Lower lobe of right lung (tissue), 2 donors: ENCODE data around the gene ZMYM4. TPM values are rescaled to one million over a fixed set of nuclear protein-coding genes. Genes with fewer than 3 reads are reported as not detected.

Experiments
- ATAC-seq, 2 donors: fragments of 200-7000 bp; cut with Tn5 transposase; one replicate each; pipeline ENCODE4 v1.9.1; 2020 to 2022; ENCODE audit warnings: mild to moderate bottlenecking in 2 of 2, moderate library complexity in 2 of 2
- DNase-seq: peaks from one replicate; pipeline ENCODE4 v3.0.0-alpha.2; 2020
- H3K27ac ChIP-seq: fragments of 200-600 bp; one replicate; pipeline ENCODE4 v1.8.0; 2022
- H3K27me3 ChIP-seq: fragments of 200-600 bp; one replicate; pipeline ENCODE4 v1.8.0; 2022; ENCODE audit warnings: low read depth
- H3K36me3 ChIP-seq: fragments of 200-600 bp; one replicate; pipeline ENCODE4 v1.8.0; 2022; ENCODE audit warnings: mild to moderate bottlenecking
- H3K4me1 ChIP-seq: fragments of 200-600 bp; one replicate; pipeline ENCODE4 v1.8.0; 2022
- H3K4me3 ChIP-seq: fragments of 200-600 bp; one replicate; pipeline ENCODE4 v1.8.0; 2022; ENCODE audit warnings: mild to moderate bottlenecking
- H3K9me3 ChIP-seq: fragments of 200-600 bp; one replicate; pipeline ENCODE4 v1.8.0; 2022
- CTCF ChIP-seq: fragments of 200-600 bp; IDR thresholded peaks from one replicate; pipeline ENCODE4 v1.8.0; 2022; ENCODE audit warnings: antibody characterized with exemption, mild to moderate bottlenecking
- intact Hi-C: fragments of 100-400 bp; cut with DNase I; formaldehyde crosslinking; loops from one replicate; pipeline ENCODE4 v1.11.0; 2022
- total RNA-seq: library from RNA; stranded (reverse); fragmentation: NEBNext Ultra II Directional; extraction: Animal tissue kit (Norgen Biotek cat#: 25700); gene quantifications from one replicate; pipeline ENCODE4 v1.2.1, GENCODE V29; 2021
- donor health status: DM: no; HTN: yes; CAD: no; lungs with severe emphysema.

The ZMYM4 gene
- total RNA-seq, 1 donor from 2014 or later = 48.4 TPM

GRCh38 chr1:35255276-35255675 is 13.2 kb upstream of the ZMYM4 start:
- Histone ChIP-seq H3K9me3 (no peaks in the 10 kb centered on the region), H3K4me3 (no peak overlapping the region), H3K36me3 (no peaks in the 10 kb centered on the region), H3K27me3 (no peaks in the 10 kb centered on the region), H3K4me1 (no peaks in the 10 kb centered on the region), H3K27ac (no peak overlapping the region)
- DNase-seq (no peak), ATAC-seq (no peak)
- TF ChIP-seq CTCF = no peak
- intact Hi-C loops = no loop called here

- DNase-seq (no peak), ATAC-seq (no peak)
- H3K4me1 ChIP-seq = peaks cover under 1% of the 10 kb centered on the region
- intact Hi-C loops = no loop called here
- H3K27ac ChIP-seq = no peak overlapping the region
- no peak overlapping the region for H3K4me3 ChIP-seq
- no peaks in the 10 kb centered on the region for H3K36me3 ChIP-seq
- no peaks in the 10 kb centered on the region for H3K27me3 ChIP-seq
- H3K9me3 ChIP-seq = no peaks in the 10 kb centered on the region
- no peak for TF ChIP-seq CTCF
Measured at GRCh38 chr1:35259561-35259960, 8.9 kb upstream of the ZMYM4 start.

GRCh38 chr1:35261412-35262120 is 6.9 kb upstream of the ZMYM4 start:
- Histone ChIP-seq H3K27me3 (no peaks in the 10 kb centered on the region), H3K4me1 (peaks cover 11% of the 10 kb centered on the region), H3K9me3 (no peaks in the 10 kb centered on the region), H3K27ac (no peak overlapping the region), H3K36me3 (no peaks in the 10 kb centered on the region), H3K4me3 (no peak overlapping the region)
- no peak for TF ChIP-seq CTCF
- intact Hi-C loops = no loop called here
- ATAC-seq (no peak), DNase-seq (no peak)

GRCh38 chr1:35264035-35264434 is 4.5 kb upstream of the ZMYM4 start:
- TF ChIP-seq CTCF = no peak
- Histone ChIP-seq H3K27me3 (no peaks in the 10 kb centered on the region), H3K4me1 (peaks cover 11% of the 10 kb centered on the region), H3K36me3 (no peaks in the 10 kb centered on the region), H3K27ac (no peak overlapping the region), H3K9me3 (no peaks in the 10 kb centered on the region), H3K4me3 (no peak overlapping the region)
- no peak for ATAC-seq
- DNase-seq = no peak
- intact Hi-C loops = no loop called here

GRCh38 chr1:35264871-35265270 is 3.6 kb upstream of the ZMYM4 start:
- H3K4me3 ChIP-seq = no peak overlapping the region
- no peaks in the 10 kb centered on the region for H3K27me3 ChIP-seq
- no peak for TF ChIP-seq CTCF
- no peaks in the 10 kb centered on the region for H3K36me3 ChIP-seq
- intact Hi-C loops = no loop called here
- H3K9me3 ChIP-seq = no peaks in the 10 kb centered on the region
- peak overlapping the region; percentile 74 for H3K27ac ChIP-seq
- DNase-seq = no peak
- peaks cover 13% of the 10 kb centered on the region for H3K4me1 ChIP-seq
- ATAC-seq = peak; percentile 35 to 57
